GM12878 (cell line): ENCODE measurements around the gene NKAIN2. TPM values are rescaled to one million over a fixed set of nuclear protein-coding genes. Genes with fewer than 3 reads are reported as not detected.

Experiments used
- ATAC-seq: fragments of 200-7000 bp; cut with Tn5 transposase; 3 replicates; pipeline ENCODE4 v1.9.1; 2020; ENCODE audit warnings: mild to moderate bottlenecking, moderate library complexity
- BruUV-seq: library from RNA; stranded (reverse); fragments of 400-500 nt; replicated peaks from 2 replicates; lab custom pipeline; 2021; lab: Mats Ljungman, UMichigan
- CTCF ChIA-PET: fragments of 300-600 bp; sonication (Branson Sonifier 250); formaldehyde crosslinking; extraction: SDS; loops from one replicate; lab custom pipeline; 2021; ENCODE audit warnings: inconsistent platforms; lab: Yijun Ruan, JAX
- POLR2A ChIA-PET: fragments of 350-600 bp; formaldehyde crosslinking; extraction: SDS; loops from one replicate; lab custom pipeline; 2021; ENCODE audit warnings: inconsistent platforms; lab: Charles Lee
- RAD21 ChIA-PET: fragments of 300-600 bp; sonication (Branson Sonifier 250); formaldehyde crosslinking; loops from one replicate; lab custom pipeline; 2023; ENCODE audit warnings: antibody characterized with exemption; ENCODE audit not compliant: unreplicated experiment; lab: Charles Lee
- SMC1A ChIA-PET: fragments of 300-600 bp; sonication (Branson Sonifier 250); formaldehyde crosslinking; loops from one replicate; lab custom pipeline; 2023; ENCODE audit not compliant: unreplicated experiment, uncharacterized antibody; lab: Charles Lee
- DNase-seq: peaks from one replicate; pipeline ENCODE4 v3.0.0-alpha.2; 2011; ENCODE audit warnings: low read depth, low spot score
- FAIRE-seq: peaks from 3 replicates; lab custom pipeline; 2011; peaks lifted over from hg19 to GRCh38; lab: Jason Lieb, UNC
- H2AFZ ChIP-seq: 2 replicates; pipeline ENCODE4 v1.6.0; 2011; ENCODE audit warnings: low read depth, low read length, control low read depth; ENCODE audit not compliant: control insufficient read depth
- H3K27ac ChIP-seq: 2 replicates; pipeline ENCODE4 v1.5.1; 2011; ENCODE audit warnings: control low read depth; ENCODE audit not compliant: control insufficient read depth, insufficient read depth
- H3K27me3 ChIP-seq, 2 experiments: replicated peaks in 1 of 2; 2 replicates each; pipeline versions ENCODE4 v1.6.0 to v1.6.1; 2011; ENCODE audit warnings: low read length in 1 of 2; ENCODE audit not compliant: control insufficient read depth in 2 of 2, insufficient read depth in 2 of 2
- H3K36me3 ChIP-seq, 2 experiments: 2 replicates each; pipeline ENCODE4 v1.5.1; 2011; ENCODE audit warnings: low read length in 1 of 2; ENCODE audit not compliant: control insufficient read depth in 2 of 2, insufficient read depth in 2 of 2
- H3K4me1 ChIP-seq: 2 replicates; pipeline ENCODE4 v1.6.1; 2011; ENCODE audit warnings: mild to moderate bottlenecking, low read length, moderate library complexity, mixed read lengths; ENCODE audit not compliant: control insufficient read depth, insufficient read depth
- H3K4me2 ChIP-seq: 2 replicates; pipeline ENCODE4 v1.6.0; 2011; ENCODE audit warnings: control low read depth; ENCODE audit not compliant: control insufficient read depth, insufficient read depth
- H3K4me3 ChIP-seq: fragments of 200-600 bp; sonication (generic); 2 replicates; pipeline ENCODE4 v1.5.1; 2016
- H3K79me2 ChIP-seq: 2 replicates; pipeline ENCODE4 v1.6.0; 2011; ENCODE audit warnings: low read length; ENCODE audit not compliant: control insufficient read depth, insufficient read depth
- H3K9ac ChIP-seq: 2 replicates; pipeline ENCODE4 v1.8.0; 2011; ENCODE audit warnings: low read length, control low read depth, mixed read lengths; ENCODE audit not compliant: control insufficient read depth, insufficient read depth
- H3K9me3 ChIP-seq: replicated peaks from 3 replicates; pipeline ENCODE4 v1.5.1; 2011; ENCODE audit warnings: mild to moderate bottlenecking, low read length; ENCODE audit not compliant: control insufficient read depth, insufficient read depth
- H4K20me1 ChIP-seq: 2 replicates; pipeline ENCODE4 v1.6.0; 2011; ENCODE audit not compliant: control insufficient read depth, insufficient read depth
- CBX3 ChIP-seq: fragments of 200-600 bp; sonication (generic); IDR thresholded peaks from 2 replicates; pipeline ENCODE4 v1.6.1; 2016; ENCODE audit warnings: low read depth, borderline replicate concordance
- CBX5 ChIP-seq: sonication (generic); IDR thresholded peaks from 2 replicates; pipeline ENCODE4 v1.6.1; 2016; ENCODE audit warnings: low read depth, moderate library complexity, mild to moderate bottlenecking, inconsistent platforms
- CTCF ChIP-seq, 3 experiments: IDR thresholded peaks in 2 of 3; conservative IDR thresholded peaks in 1 of 3; 2 replicates each; pipeline ENCODE4 v1.5.1; 2011; ENCODE audit warnings: low read depth in 3 of 3, low read length in 3 of 3, mild to moderate bottlenecking in 3 of 3, control low read depth in 2 of 3, moderate library complexity in 2 of 3, inconsistent platforms in 1 of 3, mixed read lengths in 1 of 3; ENCODE audit not compliant: control insufficient read depth in 2 of 3, insufficient read depth in 1 of 3; ENCODE audit errors: extremely low read depth in 1 of 3
- EZH2 ChIP-seq: IDR thresholded peaks from 2 replicates; pipeline ENCODE4 v1.6.1; 2012; ENCODE audit warnings: low read depth, mild to moderate bottlenecking, control low read depth, inconsistent platforms, low read length, borderline replicate concordance; ENCODE audit not compliant: control insufficient read depth
- HCFC1 ChIP-seq: fragments of 150-350 bp; IDR thresholded peaks from 2 replicates; pipeline ENCODE4 v1.6.1; 2014; ENCODE audit warnings: low read length
- HDAC2 ChIP-seq: fragments of 200-600 bp; sonication (generic); IDR thresholded peaks from 2 replicates; pipeline ENCODE4 v1.6.1; 2017
- LARP7 ChIP-seq: fragments of 450-650 bp; IDR thresholded peaks from 2 replicates; pipeline ENCODE4 v1.6.1; 2017; ENCODE audit warnings: mild to moderate bottlenecking
- NKRF ChIP-seq: fragments of 450-650 bp; conservative IDR thresholded peaks from 2 replicates; pipeline ENCODE4 v1.6.1; 2017; ENCODE audit warnings: mild to moderate bottlenecking, moderate library complexity
- PAX8 ChIP-seq: fragments of 450-650 bp; IDR thresholded peaks from 2 replicates; pipeline ENCODE4 v1.6.1; 2017; ENCODE audit warnings: mild to moderate bottlenecking, moderate library complexity
- RBBP5 ChIP-seq: fragments of 200-600 bp; sonication (generic); conservative IDR thresholded peaks from 2 replicates; pipeline ENCODE4 v1.6.1; 2016
- RELA ChIP-seq: fragments of 450-650 bp; IDR thresholded peaks from 2 replicates; pipeline ENCODE4 v1.8.0; 2014; ENCODE audit warnings: borderline replicate concordance; ENCODE audit not compliant: partially characterized antibody
- SMAD1 ChIP-seq: fragments of 450-650 bp; IDR thresholded peaks from 2 replicates; pipeline ENCODE4 v1.6.1; 2018; ENCODE audit warnings: mild to moderate bottlenecking, low read depth; ENCODE audit not compliant: partially characterized antibody
- YY1 ChIP-seq: IDR thresholded peaks from 2 replicates; pipeline ENCODE4 v1.6.1; 2011; ENCODE audit warnings: low read depth, mild to moderate bottlenecking, low read length
- WGBS: methylation state at CpG from one replicate; pipeline ENCODE4 v1.1.6; 2016; ENCODE audit warnings: low lambda C conversion rate; ENCODE audit not compliant: insufficient replicate concordance, insufficient coverage; ENCODE audit errors: missing lambda C conversion rate; 5-methylcytosine and 5-hydroxymethylcytosine counted together
- in situ Hi-C: fragments of 300-500 bp; cut with MboI; formaldehyde crosslinking; loops from 9 replicates; pipeline ENCODE4 v1.14.3; 2018; ENCODE audit warnings: mixed read lengths
- intact Hi-C: fragments of 100-400 bp; cut with micrococcal nuclease; formaldehyde crosslinking; loops from one replicate; pipeline ENCODE4 v1.14.2; 2022; ENCODE audit not compliant: unreplicated experiment
- polyA plus RNA-seq, 11 experiments: library from polyadenylated mRNA; depleted of rRNA in 4 of 11; unstranded in 6 of 11; stranded (reverse) in 5 of 11; fragments of >200 nt; fragmentation: Nextera tagmentation in 4 of 11; fragmentation: Illumina TruSeq in 1 of 11; extraction: Ambion mirVana in 4 of 11; extraction: Trizol in 1 of 11; gene quantifications; 1 replicate in 1 of 11; 2 replicates in 10 of 11; pipeline versions ENCODE4 v1.2.1 to v1.2.3, GENCODE V29; 2011 to 2016; ENCODE audit warnings: inconsistent platforms in 2 of 11, missing spikeins in 2 of 11, low read depth in 1 of 11
- total RNA-seq, 4 experiments: library from RNA; depleted of rRNA in 3 of 4; stranded (reverse); fragments of >200 nt in 3 of 4; fragmentation: Illumina TruSeq in 1 of 4; extraction: Trizol in 1 of 4; gene quantifications; 2 replicates each; pipeline versions ENCODE4 v1.2.1 to v1.2.3, GENCODE V29; 2013 to 2021

The NKAIN2 gene
- total and polyA plus RNA-seq, 10 of the 15 experiments (the other 5 are each of a cell fraction or from before 2014, with no cell fraction given) = not detected

- no peak overlapping the region for H3K27ac ChIP-seq
- ChIA-PET RAD21 (interaction anchor here (1.0 kb wide), 1 partner anchor 14 kb away, joined by 3 read pairs; no protein-coding TSS in a partner anchor), SMC1A (no interaction called here), POLR2A (no interaction called here), CTCF (no interaction called here)
- DNase-seq (no peak), ATAC-seq (no peak), FAIRE-seq (no peak)
- TF ChIP-seq EZH2 (no peak), HCFC1 (no peak)
- H3K9ac ChIP-seq = no peak overlapping the region
- H3K79me2 ChIP-seq = no peaks in the 10 kb centered on the region
- H3K4me2 ChIP-seq = no peak overlapping the region
- H3K4me3 ChIP-seq = no peak overlapping the region
- in situ Hi-C loops = no loop called here
- H2AFZ ChIP-seq = no peak overlapping the region
- intact Hi-C loops = no loop called here
- H3K27me3 ChIP-seq = no peaks in the 10 kb centered on the region
- no peaks in the 10 kb centered on the region for H4K20me1 ChIP-seq
- no peaks in the 10 kb centered on the region for H3K4me1 ChIP-seq
- BruUV-seq = no TSS peak
- no peaks in the 10 kb centered on the region for H3K9me3 ChIP-seq
- 0% methylated on average over 2 of the region's 2 CpGs for WGBS
- H3K36me3 ChIP-seq = no peaks in the 10 kb centered on the region
These were observed 94.3 kb downstream of the NKAIN2 start for GRCh38 chr6:123897965-123898364.

GRCh38 chr6:123898665-123899064 lies 95.0 kb downstream of the NKAIN2 start:
- in situ Hi-C loops = no loop called here
- ATAC-seq = no peak
- SMC1A ChIA-PET = no interaction called here
- no peak for TF ChIP-seq HDAC2
- no peak for TF ChIP-seq LARP7
- TF ChIP-seq NKRF = no peak
- TF ChIP-seq CBX5 = no peak
- TF ChIP-seq CBX3 = no peak
- TF ChIP-seq HCFC1 = no peak
- no peak for TF ChIP-seq YY1
- TF ChIP-seq SMAD1 = no peak
- no peak for TF ChIP-seq PAX8
- TF ChIP-seq CTCF (IDR thresholded peaks at IDR 0.05 in 2 of 3, conservative IDR thresholded peaks at IDR 0.05 in 1 of 3; ENCODE audit: control insufficient read depth in 2 of 3, extremely low read depth in 1 of 3, insufficient read depth in 1 of 3, low read depth in 3 of 3, low read length in 3 of 3) = no peak
- no peak for TF ChIP-seq RBBP5
- TF ChIP-seq RELA = no peak

More at GRCh38 chr6:123898665-123899064, 95.0 kb downstream of the NKAIN2 start:
- intact Hi-C loops = no loop called here
- no peak overlapping the region for H3K9ac ChIP-seq
- H3K4me1 ChIP-seq = no peaks in the 10 kb centered on the region
- ChIA-PET RAD21 (interaction anchor here (1.0 kb wide), 1 partner anchor 15 kb away, joined by 3 read pairs; no protein-coding TSS in a partner anchor), CTCF (no interaction called here), POLR2A (no interaction called here)
- no peak overlapping the region for H3K4me2 ChIP-seq
- H3K79me2 ChIP-seq = no peaks in the 10 kb centered on the region
- WGBS = 0% methylated on average over 1 of the region's 1 CpG
- no peaks in the 10 kb centered on the region for H3K36me3 ChIP-seq
- no peaks in the 10 kb centered on the region for H4K20me1 ChIP-seq
- no peaks in the 10 kb centered on the region for H3K9me3 ChIP-seq
- H3K27me3 ChIP-seq = no peaks in the 10 kb centered on the region
- no peak for FAIRE-seq
- DNase-seq = no peak
- BruUV-seq = no TSS peak
- no peak overlapping the region for H3K27ac ChIP-seq
- no peak overlapping the region for H3K4me3 ChIP-seq
- H2AFZ ChIP-seq = no peak overlapping the region
